Measurements from ENCODE around the gene CFAP54.
A peak's percentile ranks its signal among the peaks of the same experiment; 100 is the strongest.

The CFAP54 gene

GRCh38 chr12:96510306-96510764 lies 21.0 kb downstream of the CFAP54 start:
- H3K18ac ChIP-seq (ENCODE audit: low read length) = no peak overlapping the region
- no peak overlapping the region for H3K27ac ChIP-seq (ENCODE audit: low read depth, low read length)
- H3K4me1 ChIP-seq (ENCODE audit: control insufficient read depth, low read depth, low read length) = no peaks in the 10 kb centered on the region
- H3K4me3 ChIP-seq (ENCODE audit: low read length) = no peak overlapping the region
- H2BK120ac ChIP-seq (ENCODE audit: low read depth, low read length) = no peak overlapping the region
- DNase-seq = no peak
- H3K4me2 ChIP-seq (ENCODE audit: low read length) = no peak overlapping the region
- no peaks in the 10 kb centered on the region for H3K27me3 ChIP-seq (ENCODE audit: insufficient read depth, low read length, poor library complexity)
- no peak overlapping the region for H3K4ac ChIP-seq (ENCODE audit: low read depth, low read length)
- WGBS (ENCODE audit: extremely low coverage, insufficient coverage, low lambda C conversion rate) = no CpG with 5 or more reads among the region's 3 CpGs
- H3K9ac ChIP-seq (ENCODE audit: low read length) = no peak overlapping the region
- H2BK15ac ChIP-seq (replicated peaks; ENCODE audit: low read depth) = no peak overlapping the region
- H3K79me2 ChIP-seq (ENCODE audit: control insufficient read depth, insufficient read depth, low read length) = no peaks in the 10 kb centered on the region
- no peak overlapping the region for H4K8ac ChIP-seq (ENCODE audit: low read depth, low read length)
- no peaks in the 10 kb centered on the region for H3K36me3 ChIP-seq (ENCODE audit: control insufficient read depth, insufficient read depth, low read length)
- H3K56ac ChIP-seq (ENCODE audit: low read length) = no peak overlapping the region
- H3K79me1 ChIP-seq (ENCODE audit: low read length) = no peaks in the 10 kb centered on the region
- H3K23ac ChIP-seq (ENCODE audit: low read length) = no peak overlapping the region
- no peak overlapping the region for H2AK5ac ChIP-seq (ENCODE audit: low read length)
- H4K5ac ChIP-seq (ENCODE audit: low read length) = no peak overlapping the region
- no peak overlapping the region for H2BK5ac ChIP-seq (ENCODE audit: low read length)

GRCh38 chr12:96513166-96513565 lies 23.8 kb downstream of the CFAP54 start:
- Histone ChIP-seq H3K4me3 (ENCODE audit: low read length) (no peak overlapping the region), H2AK5ac (ENCODE audit: low read length) (no peak overlapping the region), H3K23ac (ENCODE audit: low read length) (no peak overlapping the region), H3K27ac (ENCODE audit: low read depth, low read length) (no peak overlapping the region), H3K4me2 (ENCODE audit: low read length) (no peak overlapping the region), H4K8ac (ENCODE audit: low read depth, low read length) (no peak overlapping the region), H3K27me3 (ENCODE audit: insufficient read depth, low read length, poor library complexity) (no peaks in the 10 kb centered on the region), H3K36me3 (ENCODE audit: control insufficient read depth, insufficient read depth, low read length) (no peaks in the 10 kb centered on the region), H3K56ac (ENCODE audit: low read length) (no peak overlapping the region), H2BK5ac (ENCODE audit: low read length) (no peak overlapping the region), H3K18ac (ENCODE audit: low read length) (no peak overlapping the region), H3K4ac (ENCODE audit: low read depth, low read length) (no peak overlapping the region), H2BK15ac (replicated peaks; ENCODE audit: low read depth) (no peak overlapping the region), H3K79me2 (ENCODE audit: control insufficient read depth, insufficient read depth, low read length) (no peaks in the 10 kb centered on the region), H2BK120ac (ENCODE audit: low read depth, low read length) (no peak overlapping the region), H3K4me1 (ENCODE audit: control insufficient read depth, low read depth, low read length) (no peaks in the 10 kb centered on the region), H4K5ac (ENCODE audit: low read length) (no peak overlapping the region), H3K79me1 (ENCODE audit: low read length) (no peaks in the 10 kb centered on the region), H3K9ac (ENCODE audit: low read length) (no peak overlapping the region)
- DNase-seq = no peak
- no CpG with 5 or more reads among the region's 5 CpGs for WGBS (ENCODE audit: extremely low coverage, insufficient coverage, low lambda C conversion rate)

GRCh38 chr12:96513681-96514080 lies 24.3 kb downstream of the CFAP54 start:
- H3K79me1 ChIP-seq (ENCODE audit: low read length) = no peaks in the 10 kb centered on the region
- H2AK5ac ChIP-seq (ENCODE audit: low read length) = no peak overlapping the region

GRCh38 chr12:96514328-96514727 lies 25.0 kb downstream of the CFAP54 start:
- no peak overlapping the region for H3K27ac ChIP-seq (ENCODE audit: low read depth, low read length)
- no CpG with 5 or more reads among the region's 3 CpGs for WGBS (ENCODE audit: extremely low coverage, insufficient coverage, low lambda C conversion rate)
- H2AK5ac ChIP-seq (ENCODE audit: low read length) = no peak overlapping the region
- H3K4me2 ChIP-seq (ENCODE audit: low read length) = no peak overlapping the region
- no peaks in the 10 kb centered on the region for H3K36me3 ChIP-seq (ENCODE audit: control insufficient read depth, insufficient read depth, low read length)
- no peaks in the 10 kb centered on the region for H3K79me1 ChIP-seq (ENCODE audit: low read length)
- H3K18ac ChIP-seq (ENCODE audit: low read length) = no peak overlapping the region
- DNase-seq = no peak
- H3K23ac ChIP-seq (ENCODE audit: low read length) = no peak overlapping the region
- no peak overlapping the region for H3K4ac ChIP-seq (ENCODE audit: low read depth, low read length)
- H4K5ac ChIP-seq (ENCODE audit: low read length) = no peak overlapping the region
- H2BK15ac ChIP-seq (replicated peaks; ENCODE audit: low read depth) = no peak overlapping the region
- H3K4me3 ChIP-seq (ENCODE audit: low read length) = no peak overlapping the region
- H3K9ac ChIP-seq (ENCODE audit: low read length) = no peak overlapping the region
- H2BK5ac ChIP-seq (ENCODE audit: low read length) = no peak overlapping the region
- H3K79me2 ChIP-seq (ENCODE audit: control insufficient read depth, insufficient read depth, low read length) = no peaks in the 10 kb centered on the region
- H3K56ac ChIP-seq (ENCODE audit: low read length) = no peak overlapping the region
- no peaks in the 10 kb centered on the region for H3K27me3 ChIP-seq (ENCODE audit: insufficient read depth, low read length, poor library complexity)
- H2BK120ac ChIP-seq (ENCODE audit: low read depth, low read length) = no peak overlapping the region
- H4K8ac ChIP-seq (ENCODE audit: low read depth, low read length) = no peak overlapping the region
- no peaks in the 10 kb centered on the region for H3K4me1 ChIP-seq (ENCODE audit: control insufficient read depth, low read depth, low read length)

More at GRCh38 chr12:96513681-96514080, 24.3 kb downstream of the CFAP54 start:
- no CpG with 5 or more reads among the region's 4 CpGs for WGBS (ENCODE audit: extremely low coverage, insufficient coverage, low lambda C conversion rate)
- no peak overlapping the region for H3K4me3 ChIP-seq (ENCODE audit: low read length)
- no peak overlapping the region for H3K4ac ChIP-seq (ENCODE audit: low read depth, low read length)
- H3K18ac ChIP-seq (ENCODE audit: low read length) = no peak overlapping the region
- H3K27me3 ChIP-seq (ENCODE audit: insufficient read depth, low read length, poor library complexity) = no peaks in the 10 kb centered on the region
- H3K4me1 ChIP-seq (ENCODE audit: control insufficient read depth, low read depth, low read length) = no peaks in the 10 kb centered on the region
- H3K23ac ChIP-seq (ENCODE audit: low read length) = no peak overlapping the region
- no peak overlapping the region for H2BK5ac ChIP-seq (ENCODE audit: low read length)
- no peaks in the 10 kb centered on the region for H3K79me2 ChIP-seq (ENCODE audit: control insufficient read depth, insufficient read depth, low read length)
- no peak overlapping the region for H3K27ac ChIP-seq (ENCODE audit: low read depth, low read length)
- no peak overlapping the region for H2BK15ac ChIP-seq (replicated peaks; ENCODE audit: low read depth)
- H2BK120ac ChIP-seq (ENCODE audit: low read depth, low read length) = no peak overlapping the region
- no peak overlapping the region for H3K56ac ChIP-seq (ENCODE audit: low read length)
- DNase-seq = no peak
- H4K5ac ChIP-seq (ENCODE audit: low read length) = no peak overlapping the region
- no peaks in the 10 kb centered on the region for H3K36me3 ChIP-seq (ENCODE audit: control insufficient read depth, insufficient read depth, low read length)
- H4K8ac ChIP-seq (ENCODE audit: low read depth, low read length) = no peak overlapping the region
- no peak overlapping the region for H3K9ac ChIP-seq (ENCODE audit: low read length)
- H3K4me2 ChIP-seq (ENCODE audit: low read length) = no peak overlapping the region

- Histone ChIP-seq H3K4ac (ENCODE audit: low read depth, low read length) (no peak overlapping the region), H3K23ac (ENCODE audit: low read length) (no peak overlapping the region), H3K4me2 (ENCODE audit: low read length) (no peak overlapping the region), H3K27me3 (ENCODE audit: insufficient read depth, low read length, poor library complexity) (no peaks in the 10 kb centered on the region), H4K5ac (ENCODE audit: low read length) (no peak overlapping the region), H3K79me2 (ENCODE audit: control insufficient read depth, insufficient read depth, low read length) (no peaks in the 10 kb centered on the region), H2BK15ac (replicated peaks; ENCODE audit: low read depth) (peak overlapping the region; percentile 1), H3K56ac (ENCODE audit: low read length) (no peak overlapping the region), H3K9ac (ENCODE audit: low read length) (no peak overlapping the region), H2BK5ac (ENCODE audit: low read length) (no peak overlapping the region), H2BK120ac (ENCODE audit: low read depth, low read length) (no peak overlapping the region), H3K27ac (ENCODE audit: low read depth, low read length) (no peak overlapping the region), H3K4me1 (ENCODE audit: control insufficient read depth, low read depth, low read length) (no peaks in the 10 kb centered on the region), H3K4me3 (ENCODE audit: low read length) (no peak overlapping the region), H2AK5ac (ENCODE audit: low read length) (no peak overlapping the region), H4K8ac (ENCODE audit: low read depth, low read length) (no peak overlapping the region), H3K18ac (ENCODE audit: low read length) (no peak overlapping the region), H3K79me1 (ENCODE audit: low read length) (no peaks in the 10 kb centered on the region), H3K36me3 (ENCODE audit: control insufficient read depth, insufficient read depth, low read length) (no peaks in the 10 kb centered on the region)
- peak; percentile 63 for DNase-seq
- no CpG with 5 or more reads among the region's 8 CpGs for WGBS (ENCODE audit: extremely low coverage, insufficient coverage, low lambda C conversion rate)
These were observed 27.4 kb downstream of the CFAP54 start for GRCh38 chr12:96516472-96517430.

All from mesendoderm (in vitro differentiated cells).